Measurements from ENCODE around the gene ZNF512.
"Not testable (repeated sequence)": the region's sequence is repeated elsewhere in the genome, so short reads cannot be mapped to it uniquely, and the experiment has no call there.

The ZNF512 gene

GRCh38 chr2:27594020-27594703, 11.3 kb downstream of the ZNF512 start:
- peaks cover 2 to 24% of the 10 kb centered on the region in 2 donors for H3K36me3 ChIP-seq (replicated peaks in 1 of 2; ENCODE audit: control insufficient read depth in 2 of 2, insufficient read depth in 2 of 2, low read length in 2 of 2)
- H3K9ac ChIP-seq (ENCODE audit: low read depth, low read length, poor library complexity); H3K4me1 ChIP-seq (ENCODE audit: control insufficient read depth in 2 of 2, insufficient read depth in 1 of 2, low read depth in 1 of 2, low read length in 2 of 2); DNase-seq (ENCODE audit: low spot score); H3K27me3 ChIP-seq (ENCODE audit: control insufficient read depth in 3 of 3, insufficient read depth in 3 of 3, low read depth in 1 of 3, low read length in 3 of 3); H3K14ac ChIP-seq (ENCODE audit: low read length); H2AFZ ChIP-seq (ENCODE audit: low read length); H2BK120ac ChIP-seq (ENCODE audit: low read depth, low read length); H2BK15ac ChIP-seq (ENCODE audit: low read length); H3K4ac ChIP-seq (ENCODE audit: low read length); H4K91ac ChIP-seq (ENCODE audit: low read depth, low read length, poor library complexity); H3K27ac ChIP-seq (replicated peaks; ENCODE audit: low read length); H4K8ac ChIP-seq (ENCODE audit: low read depth, low read length); H3K4me3 ChIP-seq (ENCODE audit: low read length in 2 of 2); H2BK5ac ChIP-seq (ENCODE audit: low read length); H3K4me2 ChIP-seq (ENCODE audit: insufficient read depth, low read length, poor library complexity, severe bottlenecking); H3K18ac ChIP-seq (ENCODE audit: low read length); H3K23ac ChIP-seq (ENCODE audit: low read depth, low read length, poor library complexity); H2AK5ac ChIP-seq (ENCODE audit: low read depth, low read length); H2BK12ac ChIP-seq (ENCODE audit: low read length): not testable (repeated sequence)
- peaks cover 10% of the 10 kb centered on the region for H3K79me1 ChIP-seq (ENCODE audit: low read depth, low read length)
- no CpG with 5 or more reads among the region's 45 CpGs for WGBS, 2 donors (ENCODE audit: extremely low coverage in 2 of 2, insufficient read length in 2 of 2, insufficient replicate concordance in 1 of 2)
- H3K9me3 ChIP-seq (replicated peaks in 1 of 2; ENCODE audit: control insufficient read depth in 2 of 2, insufficient read depth in 1 of 2, low read depth in 1 of 2, low read length in 2 of 2): peaks cover 8 to 59% of the 10 kb centered on the region in 2 donors

DNA sequence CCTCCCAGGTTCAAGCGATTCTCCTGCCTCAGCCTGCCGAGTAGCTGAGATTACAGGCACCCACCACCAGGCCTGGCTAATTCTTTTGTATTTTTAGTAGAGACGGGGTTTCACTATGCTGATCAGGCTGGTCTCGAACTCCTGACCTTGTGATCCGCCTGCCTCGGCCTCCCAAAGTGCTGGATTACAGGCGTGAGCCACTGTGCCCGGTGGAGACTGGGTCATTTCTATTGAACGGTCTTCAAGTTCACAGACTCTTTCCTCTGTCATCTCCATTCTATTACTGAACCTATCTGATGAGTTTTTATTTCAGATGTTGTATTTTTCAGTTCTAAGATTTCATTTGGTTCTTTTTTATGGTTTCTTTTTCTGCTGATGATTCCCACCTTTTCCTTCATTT, 12.6 kb downstream of the ZNF512 start:
- not testable (repeated sequence) for H3K14ac ChIP-seq (ENCODE audit: low read length); H4K8ac ChIP-seq (ENCODE audit: low read depth, low read length); H4K91ac ChIP-seq (ENCODE audit: low read depth, low read length, poor library complexity); H3K4me1 ChIP-seq (ENCODE audit: control insufficient read depth in 2 of 2, insufficient read depth in 1 of 2, low read depth in 1 of 2, low read length in 2 of 2); H3K4me3 ChIP-seq (ENCODE audit: low read length in 2 of 2); H3K18ac ChIP-seq (ENCODE audit: low read length); H3K23ac ChIP-seq (ENCODE audit: low read depth, low read length, poor library complexity); H3K27ac ChIP-seq (replicated peaks; ENCODE audit: low read length); H3K27me3 ChIP-seq (ENCODE audit: control insufficient read depth in 3 of 3, insufficient read depth in 3 of 3, low read depth in 1 of 3, low read length in 3 of 3); H3K9ac ChIP-seq (ENCODE audit: low read depth, low read length, poor library complexity); H2BK15ac ChIP-seq (ENCODE audit: low read length); H2BK120ac ChIP-seq (ENCODE audit: low read depth, low read length); H2AK5ac ChIP-seq (ENCODE audit: low read depth, low read length); H2BK5ac ChIP-seq (ENCODE audit: low read length); H2BK12ac ChIP-seq (ENCODE audit: low read length); DNase-seq (ENCODE audit: low spot score); H2AFZ ChIP-seq (ENCODE audit: low read length); H3K4me2 ChIP-seq (ENCODE audit: insufficient read depth, low read length, poor library complexity, severe bottlenecking); H3K4ac ChIP-seq (ENCODE audit: low read length)
- peaks cover 10% of the 10 kb centered on the region for H3K79me1 ChIP-seq (ENCODE audit: low read depth, low read length)
- H3K36me3 ChIP-seq (replicated peaks in 1 of 2; ENCODE audit: control insufficient read depth in 2 of 2, insufficient read depth in 2 of 2, low read length in 2 of 2): peaks cover 2 to 36% of the 10 kb centered on the region in 2 donors
- no CpG with 5 or more reads among the region's 9 CpGs for WGBS, 2 donors (ENCODE audit: extremely low coverage in 2 of 2, insufficient read length in 2 of 2, insufficient replicate concordance in 1 of 2)
- peaks cover 8 to 48% of the 10 kb centered on the region in 2 donors for H3K9me3 ChIP-seq (replicated peaks in 1 of 2; ENCODE audit: control insufficient read depth in 2 of 2, insufficient read depth in 1 of 2, low read depth in 1 of 2, low read length in 2 of 2)

DNA sequence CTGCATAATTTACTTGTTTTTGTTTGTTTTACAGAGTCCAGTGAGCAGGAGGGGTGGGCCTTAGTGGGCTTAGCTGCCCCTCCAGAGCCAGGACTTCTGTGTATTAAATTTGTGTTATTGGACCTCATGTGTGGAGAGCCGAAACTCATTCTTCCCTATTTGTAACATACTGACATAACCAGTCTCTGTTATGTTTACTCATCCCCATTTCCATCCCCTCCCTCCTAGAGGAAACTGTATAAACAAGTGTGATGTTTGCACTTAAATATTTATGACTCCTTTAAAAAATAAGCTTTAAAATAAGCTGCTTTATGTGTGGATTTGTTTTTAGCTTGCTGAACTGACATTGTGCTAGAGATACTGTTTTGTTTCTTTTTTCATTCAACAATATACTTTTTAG, 13.8 kb downstream of the ZNF512 start:
- no peak overlapping the region for H3K4ac ChIP-seq (ENCODE audit: low read length)
- H3K79me1 ChIP-seq (ENCODE audit: low read depth, low read length): peaks cover 8% of the 10 kb centered on the region
- DNase-seq (ENCODE audit: low spot score): no peak
- no peak overlapping the region for H2BK120ac ChIP-seq (ENCODE audit: low read depth, low read length)
- no peak overlapping the region for H3K4me3 ChIP-seq (ENCODE audit: low read length in 2 of 2)
- no peaks in the 10 kb centered on the region for H3K27me3 ChIP-seq (ENCODE audit: control insufficient read depth in 3 of 3, insufficient read depth in 3 of 3, low read depth in 1 of 3, low read length in 3 of 3)
- H2AFZ ChIP-seq (ENCODE audit: low read length): no peak overlapping the region
- H3K4me2 ChIP-seq (ENCODE audit: insufficient read depth, low read length, poor library complexity, severe bottlenecking): no peak overlapping the region
- no peak overlapping the region for H3K14ac ChIP-seq (ENCODE audit: low read length)
- no peak overlapping the region for H3K9ac ChIP-seq (ENCODE audit: low read depth, low read length, poor library complexity)
- H3K36me3 ChIP-seq (replicated peaks in 1 of 2; ENCODE audit: control insufficient read depth in 2 of 2, insufficient read depth in 2 of 2, low read length in 2 of 2): peaks cover 4 to 48% of the 10 kb centered on the region in 2 donors
- H2BK15ac ChIP-seq (ENCODE audit: low read length): no peak overlapping the region
- H3K4me1 ChIP-seq (ENCODE audit: control insufficient read depth in 2 of 2, insufficient read depth in 1 of 2, low read depth in 1 of 2, low read length in 2 of 2): peaks cover 0 to 4% of the 10 kb centered on the region in 2 donors
- H2AK5ac ChIP-seq (ENCODE audit: low read depth, low read length): no peak overlapping the region
- no peak overlapping the region for H3K27ac ChIP-seq (replicated peaks; ENCODE audit: low read length)
- H4K91ac ChIP-seq (ENCODE audit: low read depth, low read length, poor library complexity): no peak overlapping the region
- WGBS, 2 donors (ENCODE audit: extremely low coverage in 2 of 2, insufficient read length in 2 of 2, insufficient replicate concordance in 1 of 2): no CpG with 5 or more reads among the region's 1 CpG
- no peak overlapping the region for H3K23ac ChIP-seq (ENCODE audit: low read depth, low read length, poor library complexity)
- no peak overlapping the region for H3K18ac ChIP-seq (ENCODE audit: low read length)
- H2BK12ac ChIP-seq (ENCODE audit: low read length): no peak overlapping the region
- peaks cover 8 to 39% of the 10 kb centered on the region in 2 donors for H3K9me3 ChIP-seq (replicated peaks in 1 of 2; ENCODE audit: control insufficient read depth in 2 of 2, insufficient read depth in 1 of 2, low read depth in 1 of 2, low read length in 2 of 2)
- no peak overlapping the region for H4K8ac ChIP-seq (ENCODE audit: low read depth, low read length)
- H2BK5ac ChIP-seq (ENCODE audit: low read length): no peak overlapping the region

- Histone ChIP-seq H3K79me1 (ENCODE audit: low read depth, low read length) (no peaks in the 10 kb centered on the region), H4K91ac (ENCODE audit: low read depth, low read length, poor library complexity) (no peak overlapping the region), H2BK12ac (ENCODE audit: low read length) (no peak overlapping the region), H3K4me3 (ENCODE audit: low read length in 2 of 2) (no peak overlapping the region), H2AK5ac (ENCODE audit: low read depth, low read length) (no peak overlapping the region), H3K23ac (ENCODE audit: low read depth, low read length, poor library complexity) (no peak overlapping the region), H3K27me3 (ENCODE audit: control insufficient read depth in 3 of 3, insufficient read depth in 3 of 3, low read depth in 1 of 3, low read length in 3 of 3) (no peaks in the 10 kb centered on the region), H2BK5ac (ENCODE audit: low read length) (no peak overlapping the region), H4K8ac (ENCODE audit: low read depth, low read length) (no peak overlapping the region), H2AFZ (ENCODE audit: low read length) (no peak overlapping the region), H2BK15ac (ENCODE audit: low read length) (no peak overlapping the region), H3K36me3 (replicated peaks in 1 of 2; ENCODE audit: control insufficient read depth in 2 of 2, insufficient read depth in 2 of 2, low read length in 2 of 2) (peaks cover 14 to 93% of the 10 kb centered on the region in 2 donors), H3K4me1 (ENCODE audit: control insufficient read depth in 2 of 2, insufficient read depth in 1 of 2, low read depth in 1 of 2, low read length in 2 of 2) (no peaks in the 10 kb centered on the region), H3K18ac (ENCODE audit: low read length) (no peak overlapping the region), H3K9ac (ENCODE audit: low read depth, low read length, poor library complexity) (no peak overlapping the region), H3K27ac (replicated peaks; ENCODE audit: low read length) (no peak overlapping the region), H2BK120ac (ENCODE audit: low read depth, low read length) (no peak overlapping the region), H3K4me2 (ENCODE audit: insufficient read depth, low read length, poor library complexity, severe bottlenecking) (no peak overlapping the region), H3K4ac (ENCODE audit: low read length) (no peak overlapping the region), H3K9me3 (replicated peaks in 1 of 2; ENCODE audit: control insufficient read depth in 2 of 2, insufficient read depth in 1 of 2, low read depth in 1 of 2, low read length in 2 of 2) (no peaks in the 10 kb centered on the region), H3K14ac (ENCODE audit: low read length) (no peak overlapping the region)
- DNase-seq (ENCODE audit: low spot score): no peak
- no CpG with 5 or more reads among the region's 2 CpGs for WGBS, 2 donors (ENCODE audit: extremely low coverage in 2 of 2, insufficient read length in 2 of 2, insufficient replicate concordance in 1 of 2)
These were observed 23.8 kb downstream of the ZNF512 start for GRCh38 chr2:27606611-27607010.
